GM10248 (cell line): Measurements from ENCODE around the gene AKAP13.
"Not testable (repeated sequence)": the region's sequence is repeated elsewhere in the genome, so short reads cannot be mapped to it uniquely, and the experiment has no call there.

Experiments
- CTCF ChIA-PET: fragments of 300-600 bp; sonication (Branson Sonifier 250); formaldehyde crosslinking; extraction: SDS; loops from one replicate; lab custom pipeline; 2021; ENCODE audit warnings: antibody characterized with exemption; lab: Yijun Ruan, JAX
- POLR2A ChIA-PET: fragments of 350-650 bp; sonication (Branson Sonifier 250); formaldehyde crosslinking; extraction: SDS; loops from one replicate; lab custom pipeline; 2020; ENCODE audit warnings: antibody characterized with exemption; lab: Yijun Ruan, JAX
- DNase-seq: peaks from one replicate; pipeline ENCODE4 v3.0.0; 2012; ENCODE audit errors: extremely low spot score
- TF ChIP-seq, protein P1 (sequence below): IDR thresholded peaks from 2 replicates; pipeline ENCODE4 v1.5.1; 2012; ENCODE audit warnings: mild to moderate bottlenecking, low read depth; ENCODE audit errors: extremely low read depth, missing control alignments, control extremely low read depth

Gene AKAP13

GRCh38 chr15:85485956-85486567 is 105.7 kb downstream of the AKAP13 start:
- ChIA-PET CTCF (interaction anchor here (0.7 to 8.3 kb wide), 27 partner anchors 8 to 355 kb away, joined by 3 to 73 read pairs (median 4); no protein-coding TSS in a partner anchor), POLR2A (no interaction called here)
- DNase-seq, result peak; percentile 73
- TF ChIP-seq, protein P1, sequence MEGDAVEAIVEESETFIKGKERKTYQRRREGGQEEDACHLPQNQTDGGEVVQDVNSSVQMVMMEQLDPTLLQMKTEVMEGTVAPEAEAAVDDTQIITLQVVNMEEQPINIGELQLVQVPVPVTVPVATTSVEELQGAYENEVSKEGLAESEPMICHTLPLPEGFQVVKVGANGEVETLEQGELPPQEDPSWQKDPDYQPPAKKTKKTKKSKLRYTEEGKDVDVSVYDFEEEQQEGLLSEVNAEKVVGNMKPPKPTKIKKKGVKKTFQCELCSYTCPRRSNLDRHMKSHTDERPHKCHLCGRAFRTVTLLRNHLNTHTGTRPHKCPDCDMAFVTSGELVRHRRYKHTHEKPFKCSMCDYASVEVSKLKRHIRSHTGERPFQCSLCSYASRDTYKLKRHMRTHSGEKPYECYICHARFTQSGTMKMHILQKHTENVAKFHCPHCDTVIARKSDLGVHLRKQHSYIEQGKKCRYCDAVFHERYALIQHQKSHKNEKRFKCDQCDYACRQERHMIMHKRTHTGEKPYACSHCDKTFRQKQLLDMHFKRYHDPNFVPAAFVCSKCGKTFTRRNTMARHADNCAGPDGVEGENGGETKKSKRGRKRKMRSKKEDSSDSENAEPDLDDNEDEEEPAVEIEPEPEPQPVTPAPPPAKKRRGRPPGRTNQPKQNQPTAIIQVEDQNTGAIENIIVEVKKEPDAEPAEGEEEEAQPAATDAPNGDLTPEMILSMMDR, result peak; percentile 57

DNA sequence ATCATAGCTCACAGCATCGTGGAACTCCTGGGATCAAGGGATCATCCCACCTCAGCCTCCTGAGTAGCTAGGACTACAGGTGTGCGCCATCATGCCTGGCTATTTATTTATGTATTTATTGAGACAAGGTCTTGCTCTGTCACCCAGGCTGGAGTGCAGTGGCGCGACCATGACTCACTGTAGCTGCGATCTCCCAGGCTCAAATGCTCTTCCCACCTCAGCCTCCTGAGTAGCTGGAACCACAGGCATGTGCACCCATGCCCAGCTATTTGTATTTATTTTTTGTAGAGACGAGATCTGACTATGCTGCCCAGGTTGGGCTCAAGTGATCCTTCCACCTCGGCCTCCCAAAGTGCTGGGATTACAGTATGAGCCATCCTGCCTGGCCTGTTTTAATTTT is 107.4 kb downstream of the AKAP13 start:
- CTCF ChIA-PET, result interaction anchor here (0.8 to 8.3 kb wide), 8 partner anchors 13 to 353 kb away, joined by 3 to 73 read pairs (median 8); no protein-coding TSS in a partner anchor
- DNase-seq, result not testable (repeated sequence)
- POLR2A ChIA-PET, result interaction anchor here (0.6 kb wide), 1 partner anchor 27 kb away, joined by 4 read pairs; no protein-coding TSS in a partner anchor

- TF ChIP-seq, protein P1, result no peak
- POLR2A ChIA-PET, result no interaction called here
- no peak for DNase-seq
- CTCF ChIA-PET, result interaction anchor here (0.7 to 8.3 kb wide), 15 partner anchors 9 to 351 kb away, joined by 3 to 73 read pairs (median 3); no protein-coding TSS in a partner anchor
Observed at GRCh38 chr15:85488997-85489396, 108.6 kb downstream of the AKAP13 start.

GRCh38 chr15:85489773-85490493 is 109.5 kb downstream of the AKAP13 start:
- no peak for DNase-seq
- CTCF ChIA-PET, result interaction anchor here (0.8 to 8.3 kb wide), 13 partner anchors 9 to 369 kb away, joined by 3 to 73 read pairs (median 4); no protein-coding TSS in a partner anchor
- POLR2A ChIA-PET, result no interaction called here
- TF ChIP-seq, protein P1, result no peak

DNA sequence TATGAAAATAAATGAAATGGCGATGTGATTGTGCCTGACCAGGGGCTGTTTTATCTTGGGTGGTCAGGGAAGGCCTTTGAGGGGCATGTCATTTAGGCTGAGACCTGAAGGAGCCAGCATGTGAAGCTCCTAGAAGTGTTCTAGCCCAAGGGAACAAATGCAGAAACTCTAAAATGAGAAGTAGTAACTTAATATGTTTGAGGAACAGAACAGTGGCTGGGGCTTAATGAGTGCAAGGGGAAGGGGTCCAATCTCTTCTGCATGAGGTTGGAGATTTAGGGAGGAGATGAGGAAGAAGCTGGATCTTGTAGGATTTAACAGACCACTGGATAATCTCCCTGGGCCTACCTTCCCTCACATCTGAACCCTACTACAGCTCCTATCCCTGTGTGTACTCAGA is 110.5 kb downstream of the AKAP13 start:
- TF ChIP-seq, protein P1, result no peak
- ChIA-PET CTCF (interaction anchor here (0.8 to 8.3 kb wide), 7 partner anchors 10 to 368 kb away, joined by 3 to 73 read pairs (median 11); no protein-coding TSS in a partner anchor), POLR2A (no interaction called here)
- no peak for DNase-seq

GRCh38 chr15:85491691-85492090 is 111.3 kb downstream of the AKAP13 start:
- TF ChIP-seq, protein P1, result no peak
- POLR2A ChIA-PET, result no interaction called here
- CTCF ChIA-PET, result interaction anchor here (1.0 to 8.3 kb wide), 6 partner anchors 9 to 195 kb away, joined by 3 to 73 read pairs (median 14); no protein-coding TSS in a partner anchor
- DNase-seq, result no peak
